TTC549 (cell line): Measurements from ENCODE around the gene KAT7.
A peak's percentile ranks its signal among the peaks of the same experiment; 100 is the strongest.
"Not testable (repeated sequence)": the region's sequence is repeated elsewhere in the genome, so short reads cannot be mapped to it uniquely, and the experiment has no call there.

Experiments
- FAIRE-seq: peaks from 2 replicates; lab custom pipeline; 2012; peaks lifted over from hg19 to GRCh38; lab: Jason Lieb, UNC

Gene KAT7

DNA sequence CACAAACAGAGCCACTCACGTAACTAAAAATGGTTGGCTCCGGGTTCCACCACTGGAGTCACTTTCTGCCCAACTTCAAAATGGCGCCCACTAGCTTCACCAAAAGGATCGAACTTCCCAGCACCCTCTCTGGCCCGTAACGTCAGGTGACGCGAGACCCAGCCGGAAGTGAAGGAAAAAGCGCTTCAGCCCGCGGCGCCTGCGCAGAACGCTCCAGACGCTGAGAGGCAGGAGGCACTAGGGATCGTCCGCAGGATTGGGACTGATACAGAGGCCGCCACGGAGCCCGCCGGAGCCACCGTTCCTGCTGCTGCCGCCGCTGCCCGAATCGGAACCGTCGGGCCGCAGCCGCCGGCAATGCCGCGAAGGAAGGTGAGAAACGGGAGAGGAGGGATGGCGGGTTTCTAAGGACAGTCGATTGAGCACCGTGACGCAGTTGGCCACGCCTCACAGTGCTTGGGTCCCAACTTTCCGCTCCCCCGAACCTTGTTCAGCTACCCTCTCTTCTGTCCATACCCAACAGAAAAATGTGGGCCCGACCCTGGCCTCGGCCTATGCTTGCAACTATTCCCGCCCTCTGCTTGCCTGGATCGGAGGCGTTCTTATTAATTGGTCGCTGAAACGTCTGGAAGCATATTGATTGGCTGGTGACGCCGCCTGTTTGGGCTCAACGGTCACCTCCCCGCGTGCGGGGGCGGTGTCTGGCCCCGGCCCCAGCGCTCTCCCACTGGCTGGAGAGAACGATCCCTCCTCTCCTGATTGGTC is at the start of gene KAT7:
KAT7 (plus strand) TSS at position 204 of the 765 bp plus-strand sequence; CDS start at position 358, 154 bp downstream.
- peak; percentile 97 for FAIRE-seq

DNA sequence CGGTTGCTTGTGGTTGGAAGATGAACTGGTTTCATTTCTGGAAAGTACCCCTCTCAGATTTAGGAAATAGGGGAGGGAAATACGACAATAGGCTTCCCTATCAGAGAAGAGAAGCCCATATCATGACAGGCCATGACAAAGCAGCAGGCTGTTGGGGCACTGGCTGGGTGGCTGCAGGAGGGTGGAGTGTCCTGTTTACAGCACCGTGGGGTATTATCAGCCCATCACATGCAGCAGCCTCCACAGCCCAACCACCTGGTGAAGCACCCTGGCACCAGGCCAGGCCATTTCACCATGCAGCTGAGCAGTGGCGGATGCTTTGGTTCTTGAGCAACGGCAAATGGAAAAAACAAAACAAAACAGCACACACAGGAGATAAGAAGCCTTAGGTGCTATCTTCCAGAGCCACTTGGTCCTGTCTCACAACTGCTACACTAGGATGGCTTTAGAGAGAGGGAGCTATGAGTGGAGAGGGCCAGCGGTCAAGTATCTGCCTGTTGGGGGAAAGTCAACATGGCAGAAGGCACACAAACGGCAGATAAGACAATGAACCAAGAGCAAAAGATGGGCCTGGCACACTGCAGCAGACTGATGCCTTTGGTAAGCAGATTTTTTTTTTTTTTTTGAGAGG is 48.7 kb upstream of the KAT7 start:
- no peak for FAIRE-seq

DNA sequence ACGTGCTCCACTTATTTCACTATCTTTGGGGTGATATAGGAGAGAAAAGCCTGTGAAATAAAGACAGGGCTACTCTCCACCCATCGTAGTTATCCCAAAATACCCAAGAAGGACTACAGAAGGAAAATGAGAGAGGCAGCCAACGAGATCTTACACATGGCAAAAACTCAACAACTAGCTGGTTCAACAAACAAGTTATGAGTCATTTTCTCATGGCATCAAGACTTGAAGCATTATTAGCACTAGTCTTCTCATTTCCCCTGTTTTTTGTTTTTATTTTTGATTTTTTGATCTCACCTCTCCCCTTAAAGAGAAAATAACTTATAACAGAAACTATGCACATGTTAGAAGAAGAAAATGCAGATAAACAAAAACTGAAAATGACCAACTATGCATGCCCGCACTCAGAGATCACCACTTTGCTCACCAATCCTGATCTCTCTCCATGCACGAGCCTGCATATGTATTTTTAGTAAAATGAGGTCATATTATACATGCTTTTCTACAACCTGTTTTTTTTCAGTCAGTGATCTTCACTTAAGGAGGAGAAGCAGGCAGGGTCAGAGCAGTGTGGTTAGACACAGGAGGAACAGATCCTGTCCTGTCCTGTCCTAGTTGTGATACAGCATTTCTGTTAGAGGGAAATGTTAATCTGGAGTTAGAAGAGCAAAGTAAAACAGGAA is 47.3 kb upstream of the KAT7 start:
- no peak for FAIRE-seq

DNA sequence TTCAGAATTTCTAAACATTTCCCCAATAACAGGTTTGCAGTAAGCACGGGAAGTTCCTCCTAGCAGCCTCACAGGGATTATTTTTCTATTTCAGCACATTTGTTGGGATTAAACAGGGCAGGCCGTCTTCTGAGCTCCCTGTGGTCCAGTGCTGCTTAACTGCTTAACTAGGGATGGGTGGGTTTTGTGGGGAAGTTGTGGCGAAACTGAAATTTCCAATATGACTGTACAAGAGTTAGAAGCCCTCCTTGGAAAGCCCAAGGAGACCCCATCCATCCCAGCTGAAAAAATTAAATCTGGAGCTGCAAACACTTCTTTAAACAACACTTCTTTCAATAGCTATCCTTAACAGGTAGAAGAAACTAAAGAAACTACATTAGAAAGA is 46.8 kb upstream of the KAT7 start:
- FAIRE-seq, result no peak

DNA sequence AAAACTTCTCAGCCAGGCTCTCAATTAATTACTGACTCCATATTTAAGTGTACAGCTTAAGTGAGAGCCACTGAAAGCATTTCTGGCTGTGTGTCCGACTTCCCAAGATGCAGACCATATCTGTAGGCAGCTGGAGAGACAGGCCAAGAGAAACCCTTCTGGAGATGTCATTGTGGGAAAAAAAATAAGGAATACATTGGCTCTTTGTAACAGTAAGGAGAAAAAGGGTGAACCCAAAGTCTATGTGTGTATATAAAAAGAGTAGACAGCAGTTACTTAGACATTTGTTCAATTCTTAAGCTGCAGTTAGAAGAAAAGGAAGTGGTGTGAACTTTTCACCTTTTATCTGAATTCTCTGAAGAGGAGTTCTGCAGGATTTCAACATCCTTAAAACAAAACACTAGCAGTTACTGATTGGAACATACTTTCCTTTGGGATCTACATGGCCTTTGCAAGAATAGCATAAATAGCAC is 46.3 kb upstream of the KAT7 start:
- no peak for FAIRE-seq

DNA sequence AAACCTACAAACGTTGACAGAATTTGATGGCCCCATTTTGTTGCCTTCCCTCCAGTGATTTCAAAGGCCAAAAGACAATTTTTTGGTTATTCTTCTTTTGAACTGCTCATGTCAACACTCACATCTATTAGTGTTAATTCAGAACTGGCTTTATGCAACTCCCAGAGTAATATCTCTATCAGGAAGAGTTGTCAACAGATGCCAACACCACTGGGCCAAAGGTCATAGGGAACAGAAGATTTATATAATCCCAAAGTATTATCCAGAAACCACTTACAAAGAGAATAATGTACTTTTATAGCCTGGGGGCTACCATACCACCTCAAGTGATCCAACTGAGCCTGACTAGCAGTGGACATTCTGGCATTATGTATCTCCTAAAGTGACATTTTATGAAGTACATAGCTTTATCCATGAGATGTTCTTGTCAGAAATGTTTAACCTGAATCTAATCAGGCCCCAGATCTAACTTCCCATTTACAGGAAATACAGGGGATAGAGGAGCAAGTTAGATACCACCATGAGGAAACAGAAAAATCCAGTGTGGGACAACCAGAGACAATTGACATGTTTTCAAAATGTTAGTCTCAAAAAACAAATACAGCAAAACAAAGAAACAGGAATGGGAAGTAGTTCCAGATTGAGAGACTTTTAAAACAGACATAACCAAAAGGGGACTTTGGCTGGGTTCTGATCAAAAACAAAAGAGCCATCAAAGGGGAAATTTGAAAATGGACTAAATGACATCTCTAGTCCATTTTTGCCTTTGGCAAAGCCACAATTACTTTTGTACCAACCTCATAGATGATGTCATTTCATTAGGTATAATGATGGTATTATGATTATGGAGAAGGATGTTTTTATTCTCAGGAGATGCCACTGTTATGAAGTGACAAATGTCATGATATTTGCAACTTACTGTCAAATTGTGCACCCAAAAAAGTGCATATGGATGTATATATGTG is 43.0 kb upstream of the KAT7 start:
- FAIRE-seq, result no peak

DNA sequence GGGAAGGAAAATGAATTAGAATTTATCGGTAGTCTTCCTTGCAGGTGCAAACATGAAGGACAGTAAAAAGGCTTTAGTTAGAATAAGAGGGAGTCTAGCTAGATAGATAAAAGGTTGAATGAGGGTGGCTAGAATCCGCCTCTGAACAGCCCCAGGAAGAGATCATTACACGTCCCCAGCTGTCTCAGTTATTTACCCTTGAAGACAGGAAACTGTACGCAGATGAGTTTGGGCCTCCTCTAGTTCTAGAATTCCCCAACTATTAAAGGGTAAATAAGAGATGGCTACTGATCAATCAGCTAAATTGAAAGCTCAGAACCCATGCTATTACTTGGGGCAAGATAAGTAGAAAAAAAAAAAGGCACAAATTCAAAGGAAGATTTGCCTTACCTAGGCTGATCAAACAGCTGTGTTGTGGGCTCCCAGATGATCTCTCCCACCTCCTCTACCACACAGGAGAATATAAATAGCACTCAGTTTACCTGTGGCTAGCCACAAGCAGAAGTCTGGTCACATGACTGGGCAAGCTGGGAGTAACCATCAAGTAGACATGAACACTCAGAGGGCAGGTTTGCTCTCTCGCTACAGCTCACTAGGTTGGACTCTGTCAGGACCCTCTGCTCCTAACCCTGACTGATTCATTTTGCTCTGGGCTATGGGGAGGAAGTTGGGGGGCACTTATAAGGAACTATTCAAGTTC is 41.5 kb upstream of the KAT7 start:
- no peak for FAIRE-seq

DNA sequence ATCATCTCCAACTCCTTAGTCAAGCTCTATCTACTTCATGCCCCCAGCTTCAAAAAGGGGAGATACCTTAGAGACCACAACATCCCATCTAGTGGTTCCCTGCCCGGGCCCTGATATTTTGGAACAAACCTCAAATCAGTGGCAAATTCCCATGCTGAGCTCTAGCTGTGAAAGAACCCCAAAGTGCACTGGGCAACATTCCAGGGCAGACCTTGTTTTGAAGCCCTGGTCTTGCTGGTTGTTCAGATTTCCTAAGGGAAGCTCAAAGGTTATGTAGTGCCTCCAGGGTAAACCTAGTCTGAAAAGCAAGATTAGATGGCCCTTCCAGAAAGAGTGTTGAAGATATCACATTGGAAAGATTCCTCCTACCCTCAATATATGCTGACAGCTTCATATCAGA is 40.8 kb upstream of the KAT7 start:
- FAIRE-seq, result no peak

DNA sequence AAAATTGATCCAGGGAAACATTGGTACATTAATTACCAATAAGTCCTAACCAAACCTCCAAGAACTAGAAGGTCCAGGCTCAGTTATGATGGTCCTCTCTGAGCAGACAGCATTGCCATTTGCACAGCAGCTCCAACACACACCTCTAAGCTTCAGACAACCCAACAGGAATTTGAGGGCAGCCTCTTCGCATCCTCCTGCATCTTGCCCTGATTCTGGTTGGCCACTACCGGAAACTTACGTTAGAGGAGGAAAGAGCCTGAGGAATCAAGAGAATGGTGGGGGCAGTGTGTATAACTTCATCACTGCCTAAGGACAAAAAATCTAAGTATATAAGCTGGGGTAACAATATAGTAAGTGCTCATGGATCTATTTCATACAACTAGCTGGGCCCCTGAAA is 40.3 kb upstream of the KAT7 start:
- FAIRE-seq, result no peak

DNA sequence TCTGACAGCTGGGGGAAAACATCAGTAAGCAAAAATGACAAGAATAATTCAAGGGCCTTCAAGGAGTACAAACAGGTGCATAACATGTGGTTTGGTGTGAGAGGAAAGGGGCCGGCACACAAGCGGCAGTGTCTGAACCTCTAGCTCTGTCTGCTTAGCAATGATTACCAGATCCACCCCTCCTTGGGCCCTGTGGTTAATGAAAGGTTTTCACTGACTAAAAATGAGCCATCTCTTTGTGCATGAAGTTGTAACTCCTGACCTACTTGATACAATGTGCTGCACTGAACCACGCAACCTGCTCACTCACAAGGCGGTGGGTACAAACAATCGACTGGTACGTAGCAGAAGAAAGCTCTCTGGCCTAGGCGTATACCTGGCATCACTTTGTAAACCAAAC is 39.7 kb upstream of the KAT7 start:
- FAIRE-seq, result no peak

DNA sequence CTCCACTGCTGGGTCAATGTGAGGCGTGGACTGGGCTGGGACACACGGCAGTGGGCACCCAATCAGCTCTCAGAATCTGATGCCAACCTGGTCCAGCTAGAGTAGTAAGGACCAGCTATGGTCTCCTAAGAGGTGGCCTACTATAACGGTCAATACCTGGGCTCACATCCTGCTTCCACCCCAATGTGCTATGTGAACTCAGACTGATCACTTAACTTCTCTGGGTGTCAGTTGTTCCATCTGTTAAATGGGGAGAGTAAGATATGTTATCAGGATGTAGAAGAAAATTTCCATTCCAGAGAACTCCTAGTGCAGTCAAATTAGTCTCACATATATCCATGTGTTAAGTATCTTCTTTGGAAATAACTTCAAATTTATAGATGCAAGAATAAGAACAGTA is 38.8 kb upstream of the KAT7 start:
- no peak for FAIRE-seq

DNA sequence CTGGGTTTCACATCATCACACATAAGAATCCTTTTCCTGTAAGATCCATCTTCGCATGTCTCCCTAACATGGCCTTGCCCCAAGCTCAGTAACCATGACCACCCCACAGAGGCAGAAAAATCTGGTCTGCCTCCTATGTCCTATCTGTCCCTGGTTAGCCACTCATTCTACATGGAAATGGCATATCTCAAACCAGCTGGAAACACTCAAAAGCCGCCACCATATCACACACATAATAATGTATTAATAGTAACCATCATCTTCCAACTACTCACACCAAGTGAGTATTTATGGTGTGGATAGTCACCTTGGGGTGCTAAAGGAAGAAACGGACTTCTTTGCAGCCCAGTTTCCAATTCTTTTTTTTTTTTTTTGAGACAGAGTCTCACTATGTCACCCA is 36.0 kb upstream of the KAT7 start:
- FAIRE-seq, result no peak

DNA sequence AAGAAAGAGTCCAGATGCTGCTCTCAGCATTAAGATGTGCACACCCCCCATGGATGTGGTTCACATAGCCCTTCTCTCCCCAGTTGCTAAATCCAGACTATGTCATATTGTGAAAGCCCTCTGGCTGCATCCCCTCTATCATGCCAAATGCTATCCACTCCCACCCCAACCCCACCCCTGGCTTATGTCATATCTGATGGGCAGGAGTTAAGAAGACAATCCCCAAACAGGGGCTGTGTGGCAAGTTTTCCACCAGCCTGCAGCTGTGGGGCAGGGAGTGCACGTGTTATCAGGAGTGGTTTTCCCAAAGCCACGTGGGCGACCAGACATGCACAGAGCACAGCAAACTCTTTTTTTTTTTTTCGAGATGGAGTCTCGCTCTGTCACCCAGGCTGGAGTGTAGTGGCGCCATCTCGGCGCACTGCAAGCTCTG is 34.5 kb upstream of the KAT7 start:
- FAIRE-seq, result no peak

DNA sequence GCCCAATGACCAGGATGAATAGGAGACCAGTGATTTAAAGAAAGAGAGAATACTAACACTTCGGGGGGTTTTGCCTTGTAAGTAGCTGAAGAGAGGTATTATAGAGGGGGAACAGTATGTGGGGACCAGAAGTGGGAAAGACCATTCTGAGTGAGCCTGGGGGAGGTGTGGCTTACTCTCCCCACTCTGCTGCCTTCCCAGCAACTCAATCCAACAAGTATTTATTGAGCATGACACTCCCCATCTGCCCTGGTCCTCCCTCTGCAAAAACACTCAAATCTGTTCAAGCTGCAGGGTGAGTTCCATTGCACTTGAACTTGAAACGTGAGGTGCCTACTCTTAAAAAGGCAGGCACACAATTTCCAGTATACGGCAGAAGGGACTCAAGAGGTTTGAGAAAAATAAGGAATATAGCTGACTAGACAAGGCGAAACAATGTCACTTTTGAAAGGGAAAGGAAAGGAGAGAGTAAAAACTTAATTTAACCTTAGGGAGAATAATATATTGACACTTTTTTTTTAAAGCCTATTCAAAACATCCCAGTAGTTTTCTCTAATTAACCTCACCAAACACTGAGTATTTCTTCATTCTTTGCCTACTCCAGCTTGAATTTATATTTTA is 32.7 kb upstream of the KAT7 start:
- no peak for FAIRE-seq

DNA sequence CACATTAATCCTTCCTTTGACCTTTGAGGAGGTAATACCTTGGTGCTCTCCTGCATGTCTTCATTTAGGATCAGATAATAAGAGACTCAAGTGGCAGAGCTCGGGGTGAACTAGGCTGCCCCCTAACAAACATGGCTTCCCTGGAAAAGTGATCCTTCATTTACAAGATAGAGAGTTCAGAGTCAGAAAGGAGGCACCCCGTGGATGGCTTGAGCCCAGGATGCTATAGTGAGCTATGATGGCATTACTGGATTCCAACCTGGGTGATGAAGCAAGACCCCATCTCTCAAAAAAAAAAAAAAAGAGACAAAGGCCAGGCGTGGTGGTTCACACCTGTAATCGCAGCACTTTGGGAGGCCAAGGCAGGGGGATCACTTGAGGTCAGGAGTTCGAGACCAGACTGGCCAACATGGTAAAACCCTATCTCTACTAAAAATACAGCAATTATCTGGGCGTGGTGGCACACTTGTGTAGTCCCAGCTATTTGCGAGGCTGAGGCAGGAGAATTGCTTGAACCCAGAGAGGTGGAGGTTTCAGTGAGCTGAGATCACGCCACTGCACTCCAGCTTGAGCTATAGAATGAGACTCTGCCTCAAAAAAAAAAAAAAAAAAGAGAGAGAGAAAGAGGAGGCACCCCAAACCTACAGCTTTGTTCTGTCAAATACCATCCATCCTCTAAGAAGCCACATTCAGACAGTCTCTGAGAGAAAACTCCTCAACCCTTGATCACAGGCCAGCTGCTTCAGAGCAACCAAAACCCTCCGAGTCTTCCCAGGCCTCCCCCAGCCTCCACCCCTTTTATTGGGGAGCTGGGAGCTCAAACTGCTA is 31.9 kb upstream of the KAT7 start:
- FAIRE-seq, result no peak

DNA sequence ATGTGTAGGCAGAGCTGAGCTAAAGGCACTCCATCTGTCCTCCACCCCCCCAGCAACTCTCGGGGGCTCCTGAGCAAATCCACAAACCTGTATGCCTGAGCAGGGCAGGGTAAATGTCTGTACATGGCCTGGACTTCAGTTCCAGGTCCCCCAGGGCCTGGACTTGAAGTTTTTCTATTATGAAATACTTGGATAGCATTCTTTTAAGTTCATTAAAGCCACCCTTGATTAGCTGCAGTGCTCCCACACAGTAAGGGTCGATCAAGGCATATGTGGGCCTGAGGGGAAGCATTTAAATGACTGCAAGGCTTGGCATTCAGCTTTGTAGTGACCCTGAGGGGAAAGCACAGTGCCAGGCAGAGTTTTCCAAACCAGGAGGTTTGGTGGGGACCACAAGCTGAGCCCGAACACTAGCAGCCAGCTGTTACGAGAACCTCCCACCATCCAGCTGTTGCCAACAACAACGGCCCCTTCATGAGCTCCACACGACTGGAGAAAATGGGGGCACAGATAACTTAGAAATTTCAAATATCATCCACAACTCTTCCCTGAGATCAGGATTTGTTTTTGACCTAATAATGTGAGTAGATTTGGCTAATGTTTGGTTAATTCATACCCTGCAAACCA is 31.2 kb upstream of the KAT7 start:
- FAIRE-seq, result no peak

DNA sequence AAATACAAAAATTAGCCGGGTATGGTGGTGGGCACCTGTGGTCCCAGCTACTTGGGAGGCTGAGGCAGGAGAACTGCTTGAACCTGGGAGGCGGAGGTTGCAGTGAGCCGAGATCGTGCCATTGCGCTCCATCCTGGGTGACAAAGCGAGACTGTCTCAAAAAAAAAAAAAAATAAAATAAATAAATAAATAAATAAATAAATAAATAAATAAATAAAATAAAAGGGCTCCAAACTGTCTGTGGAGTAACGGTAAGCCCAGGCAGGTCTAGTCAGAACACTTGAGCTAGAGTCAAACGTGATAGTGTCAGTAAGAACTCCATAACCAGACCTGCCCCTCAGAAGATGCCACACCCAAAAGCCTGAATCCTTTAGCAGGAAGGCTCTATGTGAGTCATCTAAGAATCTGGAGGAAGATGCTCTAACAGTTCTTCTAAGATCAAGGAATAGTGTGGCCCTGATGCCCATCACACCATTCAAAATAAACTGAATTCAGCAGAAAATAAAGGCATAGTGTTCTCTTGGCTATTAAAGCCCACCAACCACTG is 29.9 kb upstream of the KAT7 start:
- not testable (repeated sequence) for FAIRE-seq

DNA sequence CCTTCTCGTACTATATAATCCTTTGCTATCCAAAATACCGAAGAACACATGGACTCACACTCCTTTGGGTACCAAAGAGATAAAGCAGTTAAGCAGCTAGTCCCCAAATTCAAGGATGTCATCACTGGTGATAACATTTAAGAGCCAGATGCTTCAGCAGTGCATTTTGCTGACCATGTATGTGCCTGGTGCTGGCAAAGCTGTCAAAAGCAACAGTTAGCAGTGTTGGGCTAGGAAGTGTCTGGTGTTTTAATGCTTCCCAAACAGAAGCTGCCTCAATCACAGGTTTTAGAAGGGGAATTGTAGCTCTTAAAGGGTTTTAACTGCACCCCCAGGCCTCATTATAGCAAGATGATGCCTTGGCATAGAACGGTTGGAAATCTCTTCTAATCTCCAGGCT is 29.3 kb upstream of the KAT7 start:
- FAIRE-seq, result no peak

DNA sequence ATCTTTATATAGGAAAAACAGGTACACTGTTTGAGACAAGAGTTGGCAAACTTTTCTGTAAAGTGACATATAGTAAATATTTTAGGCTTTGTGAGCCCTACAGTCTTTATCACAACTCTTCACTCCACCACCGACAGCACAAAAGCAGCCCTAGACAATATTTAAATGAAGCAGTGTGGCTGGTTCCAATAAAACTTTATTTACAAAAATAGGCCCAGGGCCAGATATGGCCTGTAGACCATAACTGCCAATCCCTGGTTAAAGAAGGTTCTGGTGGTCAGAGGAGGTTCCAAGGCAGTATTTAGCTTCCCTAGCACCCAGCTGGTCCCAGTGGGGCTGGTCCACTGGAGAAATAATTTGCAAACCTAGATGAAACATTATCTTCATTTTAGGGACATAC is 28.2 kb upstream of the KAT7 start:
- FAIRE-seq, result no peak
